Measurements from ENCODE around the gene BAHCC1.

- TF ChIP-seq CTCF (IDR thresholded peaks at IDR 0.05; ENCODE audit: poor library complexity, severe bottlenecking) = no peak
- TF ChIP-seq REST (IDR thresholded peaks at IDR 0.05; ENCODE audit: borderline replicate concordance) = no peak
- TF ChIP-seq EZH2 (IDR thresholded peaks at IDR 0.05; ENCODE audit: borderline replicate concordance, insufficient read depth, low read length, poor library complexity, severe bottlenecking) = no peak
Measured at GRCh38 chr17:81429821-81430551, 34.7 kb downstream of the BAHCC1 start.
